ENCODE results near the gene TMEM132D.

- TF ChIP-seq CTCF (IDR thresholded peaks at IDR 0.05; ENCODE audit: poor library complexity, severe bottlenecking): no peak
- no peak for TF ChIP-seq SMC3 (conservative IDR thresholded peaks at IDR 0.05; ENCODE audit: poor library complexity)
- TF ChIP-seq EZH2 (IDR thresholded peaks at IDR 0.05; ENCODE audit: borderline replicate concordance, insufficient read depth, low read length, poor library complexity, severe bottlenecking): no peak
- TF ChIP-seq RAD21 (conservative IDR thresholded peaks at IDR 0.05): no peak
- TF ChIP-seq TAF1 (IDR thresholded peaks at IDR 0.05; ENCODE audit: low read depth): no peak
- no peak for TF ChIP-seq MXI1 (conservative IDR thresholded peaks at IDR 0.05; ENCODE audit: poor library complexity, severe bottlenecking)
- TF ChIP-seq POLR2AphosphoS5 (IDR thresholded peaks at IDR 0.05): no peak
Observed at GRCh38 chr12:129844662-129845220, 59.1 kb downstream of the TMEM132D start.

Data from neural cell (in vitro differentiated cells).